H9 (cell line): Measurements from ENCODE around the gene VASH1. TPM values are rescaled to one million over a fixed set of nuclear protein-coding genes. Genes with fewer than 3 reads are reported as not detected.
A peak's percentile ranks its signal among the peaks of the same experiment; 100 is the strongest.

Experiments used
- DNase-seq: peaks from one replicate; pipeline ENCODE4 v3.0.0-alpha.2; 2017
- H2AFZ ChIP-seq: one replicate; pipeline ENCODE4 v1.6.1; 2013; ENCODE audit warnings: mild to moderate bottlenecking, low read length, control low read depth, moderate library complexity
- H2AK5ac ChIP-seq: 2 replicates; pipeline ENCODE4 v1.6.1; 2013; ENCODE audit warnings: low read length, control low read depth, mixed read lengths; ENCODE audit not compliant: insufficient read length
- H2BK120ac ChIP-seq: one replicate; pipeline ENCODE4 v1.6.1; 2013; ENCODE audit warnings: low read depth, mild to moderate bottlenecking, low read length, control low read depth, inconsistent platforms; ENCODE audit not compliant: poor library complexity, severe bottlenecking
- H2BK12ac ChIP-seq: 2 replicates; pipeline ENCODE4 v1.6.1; 2013; ENCODE audit warnings: low read length, control low read depth, mixed read lengths, low read depth; ENCODE audit not compliant: insufficient read length
- H2BK15ac ChIP-seq: 2 replicates; pipeline ENCODE4 v1.6.1; 2013; ENCODE audit warnings: low read depth, low read length, control low read depth
- H2BK20ac ChIP-seq: one replicate; pipeline ENCODE4 v1.6.1; 2013; ENCODE audit warnings: low read depth, mild to moderate bottlenecking, low read length, control low read depth, inconsistent platforms; ENCODE audit not compliant: poor library complexity, severe bottlenecking
- H2BK5ac ChIP-seq: 2 replicates; pipeline ENCODE4 v1.6.1; 2013; ENCODE audit warnings: low read length, control low read depth, mixed read lengths; ENCODE audit not compliant: insufficient read length
- H3K14ac ChIP-seq: 2 replicates; pipeline ENCODE4 v1.6.1; 2013; ENCODE audit warnings: low read length, control low read depth; ENCODE audit not compliant: insufficient read depth
- H3K18ac ChIP-seq: 2 replicates; pipeline ENCODE4 v1.6.1; 2013; ENCODE audit warnings: low read depth, mild to moderate bottlenecking, mixed read lengths, low read length, control low read depth; ENCODE audit not compliant: insufficient read length
- H3K23ac ChIP-seq: 2 replicates; pipeline ENCODE4 v1.6.1; 2013; ENCODE audit warnings: low read length, control low read depth, mixed read lengths, low read depth; ENCODE audit not compliant: insufficient read length
- H3K23me2 ChIP-seq: 2 replicates; pipeline ENCODE4 v1.6.1; 2013; ENCODE audit warnings: low read depth, mild to moderate bottlenecking, mixed read lengths, low read length, control low read depth; ENCODE audit not compliant: insufficient read length, poor library complexity, severe bottlenecking
- H3K27ac ChIP-seq: 2 replicates; pipeline ENCODE4 v1.5.1; 2013; ENCODE audit warnings: low read length, control low read depth, mixed read lengths, low read depth; ENCODE audit not compliant: insufficient read length
- H3K27me3 ChIP-seq: 2 replicates; pipeline ENCODE4 v1.6.1; 2013; ENCODE audit warnings: low read length, control low read depth, inconsistent platforms; ENCODE audit not compliant: insufficient read depth
- H3K4ac ChIP-seq: 2 replicates; pipeline ENCODE4 v1.6.1; 2013; ENCODE audit warnings: low read depth, mild to moderate bottlenecking, control low read depth, inconsistent platforms, low read length, moderate library complexity
- H3K4me1 ChIP-seq: 2 replicates; pipeline ENCODE4 v1.6.1; 2013; ENCODE audit warnings: low read length, control low read depth, inconsistent platforms; ENCODE audit not compliant: insufficient read depth
- H3K4me2 ChIP-seq: 2 replicates; pipeline ENCODE4 v1.6.1; 2013; ENCODE audit warnings: low read length, control low read depth, mixed read lengths; ENCODE audit not compliant: insufficient read length, insufficient read depth
- H3K56ac ChIP-seq: 2 replicates; pipeline ENCODE4 v1.6.1; 2013; ENCODE audit warnings: low read depth, mild to moderate bottlenecking, mixed read lengths, low read length, control low read depth; ENCODE audit not compliant: insufficient read length
- H3K79me1 ChIP-seq: 2 replicates; pipeline ENCODE4 v1.6.1; 2013; ENCODE audit warnings: low read depth, mild to moderate bottlenecking, moderate library complexity, low read length, control low read depth, inconsistent platforms; ENCODE audit not compliant: insufficient read depth, poor library complexity, severe bottlenecking
- H3K79me2 ChIP-seq: 2 replicates; pipeline ENCODE4 v1.6.1; 2013; ENCODE audit warnings: low read length, control low read depth, inconsistent platforms; ENCODE audit not compliant: insufficient read depth
- H3K9ac ChIP-seq: 2 replicates; pipeline ENCODE4 v1.6.1; 2013; ENCODE audit warnings: low read length, control low read depth, mixed read lengths; ENCODE audit not compliant: insufficient read length; ENCODE audit errors: extremely low read depth
- H3K9me3 ChIP-seq: one replicate; pipeline ENCODE4 v1.6.1; 2013; ENCODE audit warnings: low read depth, low read length, inconsistent platforms; ENCODE audit not compliant: control insufficient read depth
- H3T11ph ChIP-seq: one replicate; pipeline ENCODE4 v1.6.1; 2013; ENCODE audit warnings: mild to moderate bottlenecking, low read length, control low read depth, inconsistent platforms
- H4K20me1 ChIP-seq: one replicate; pipeline ENCODE4 v1.6.1; 2013; ENCODE audit not compliant: control insufficient read depth, insufficient read length, insufficient read depth
- H4K5ac ChIP-seq: 2 replicates; pipeline ENCODE4 v1.6.1; 2013; ENCODE audit warnings: low read depth, mild to moderate bottlenecking, mixed read lengths, low read length, control low read depth; ENCODE audit not compliant: insufficient read length
- H4K8ac ChIP-seq: replicated peaks from 2 replicates; pipeline ENCODE4 v1.6.1; 2013; ENCODE audit warnings: low read length, control low read depth, mixed read lengths, low read depth; ENCODE audit not compliant: insufficient read length
- H4K91ac ChIP-seq: 2 replicates; pipeline ENCODE4 v1.6.1; 2013; ENCODE audit warnings: low read depth, mild to moderate bottlenecking, moderate library complexity, mixed read lengths, low read length, control low read depth; ENCODE audit not compliant: insufficient read length
- H3K27ac Mint-ChIP-seq, 3 experiments: 2 replicates in 2 of 3; 3 replicates in 1 of 3; pipeline ENCODE4 v1.8.0; 2020 to 2021; ENCODE audit warnings: mixed read lengths in 3 of 3, mild to moderate bottlenecking in 1 of 3, moderate library complexity in 1 of 3
- H3K27me3 Mint-ChIP-seq: 2 replicates; pipeline ENCODE4 v1.8.0; 2021; ENCODE audit warnings: low read depth, mild to moderate bottlenecking, moderate library complexity, mixed read lengths
- H3K36me3 Mint-ChIP-seq, 3 experiments: 2 replicates in 2 of 3; 3 replicates in 1 of 3; pipeline ENCODE4 v1.8.0; 2020 to 2021; ENCODE audit warnings: low read depth in 3 of 3, mixed read lengths in 3 of 3; ENCODE audit not compliant: insufficient read depth in 1 of 3
- H3K4me1 Mint-ChIP-seq, 2 experiments: 2 replicates each; pipeline ENCODE4 v1.8.0; 2020; ENCODE audit warnings: mixed read lengths in 2 of 2
- H3K4me3 Mint-ChIP-seq, 2 experiments: 2 replicates in 1 of 2; 3 replicates in 1 of 2; pipeline ENCODE4 v1.8.0; 2020 to 2021; ENCODE audit warnings: mild to moderate bottlenecking in 2 of 2, mixed read lengths in 2 of 2, moderate library complexity in 1 of 2
- H3K9me3 Mint-ChIP-seq, 2 experiments: 2 replicates in 1 of 2; 3 replicates in 1 of 2; pipeline ENCODE4 v1.8.0; 2020; ENCODE audit warnings: mild to moderate bottlenecking in 2 of 2, mixed read lengths in 2 of 2, moderate library complexity in 1 of 2
- CTCF ChIP-seq: fragments of 200-600 bp; sonication (generic); conservative IDR thresholded peaks from 3 replicates; pipeline ENCODE4 v1.8.0; 2021; ENCODE audit warnings: antibody characterized with exemption, mild to moderate bottlenecking
- WGBS: extraction: QIAGEN DNeasy Blood & Tissue Kit; methylation state at CpG from one replicate; pipeline ENCODE4 v1.1.7; 2013; ENCODE audit warnings: missing lambda C conversion rate, low lambda C conversion rate, mixed read lengths; ENCODE audit not compliant: insufficient read length; ENCODE audit errors: extremely low coverage; 5-methylcytosine and 5-hydroxymethylcytosine counted together
- total RNA-seq: library from RNA; stranded (reverse); gene quantifications from 2 replicates; pipeline ENCODE4 v1.2.1, GENCODE V29; 2021

The VASH1 gene
- total RNA-seq, 1 experiment from 2014 or later = 5.8 TPM

DNA sequence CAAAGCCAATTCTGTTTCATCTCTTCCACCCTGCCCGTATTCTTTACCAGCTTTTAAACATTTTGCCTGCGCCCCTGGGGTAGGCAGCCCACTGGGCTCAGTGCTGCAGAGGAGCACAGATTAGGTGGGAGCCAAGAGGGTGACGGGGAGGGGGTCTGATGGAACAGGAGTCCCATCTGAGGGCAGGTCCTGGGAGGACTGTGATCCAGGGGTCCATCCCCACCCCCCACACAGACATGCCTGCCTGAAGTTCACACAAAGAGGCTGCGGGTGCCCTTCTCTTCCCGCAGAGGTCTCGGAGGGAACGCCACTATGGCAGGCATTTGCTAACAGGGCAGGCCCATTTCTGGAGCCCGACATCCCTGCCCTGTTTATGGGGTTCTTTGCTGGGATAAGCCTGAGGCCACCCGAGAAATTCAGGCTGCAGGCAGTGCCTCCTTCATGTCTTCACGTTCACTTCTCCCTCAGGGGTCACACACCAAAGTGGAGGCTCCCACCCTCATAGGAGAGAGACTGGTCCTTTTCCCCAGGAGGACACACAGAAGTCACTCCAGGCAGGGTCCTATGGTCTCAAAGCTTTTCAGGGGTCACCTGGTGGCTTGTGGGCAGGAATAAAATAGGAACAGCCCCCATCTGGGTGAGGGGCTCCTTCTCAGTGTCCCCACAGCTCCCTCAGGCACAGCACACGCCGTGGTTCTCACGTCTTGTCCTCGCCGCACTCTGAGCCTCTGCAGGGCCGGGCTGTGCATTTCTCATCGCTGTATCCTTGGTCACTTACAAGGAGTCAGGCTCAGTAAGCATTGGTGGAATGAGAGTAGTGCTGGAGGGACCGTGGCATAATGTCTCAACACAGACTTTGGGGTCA, 12.9 kb downstream of the VASH1 start:
- no peak overlapping the region for H3K9ac ChIP-seq
- H3K27ac ChIP-seq = no peak overlapping the region
- no peak overlapping the region for H3K4ac ChIP-seq
- peaks cover 0 to 1% (median 0%) of the 10 kb centered on the region in 3 experiments; a peak in 2 of 7 replicates for H3K36me3 Mint-ChIP-seq
- no peak overlapping the region; a peak in 1 of 7 replicates for H3K27ac Mint-ChIP-seq
- no peak overlapping the region for H2BK15ac ChIP-seq
- no peak overlapping the region for H3K56ac ChIP-seq
- no peaks in the 10 kb centered on the region for H3K23me2 ChIP-seq
- H3K27me3 ChIP-seq = no peaks in the 10 kb centered on the region
- H4K5ac ChIP-seq = no peak overlapping the region
- no peak overlapping the region for H2BK5ac ChIP-seq
- peak; percentile 24 for DNase-seq
- no peak for TF ChIP-seq CTCF
- no peak overlapping the region for H2BK12ac ChIP-seq
- H3K27me3 Mint-ChIP-seq = peaks cover 11% of the 10 kb centered on the region
- no peak overlapping the region for H4K8ac ChIP-seq
- H3K4me3 Mint-ChIP-seq = no peak overlapping the region
- no peak overlapping the region for H2AK5ac ChIP-seq
- H3K79me1 ChIP-seq = no peaks in the 10 kb centered on the region
- no peaks in the 10 kb centered on the region for H3K9me3 ChIP-seq
- no CpG with 5 or more reads among the region's 18 CpGs for WGBS
- H2BK20ac ChIP-seq = no peak overlapping the region
- H3K14ac ChIP-seq = no peak overlapping the region
- no peaks in the 10 kb centered on the region for H3K79me2 ChIP-seq
- H3K18ac ChIP-seq = no peak overlapping the region
- no peak overlapping the region for H3K4me2 ChIP-seq
- H2BK120ac ChIP-seq = no peak overlapping the region
- H3T11ph ChIP-seq = no peak overlapping the region
- peaks cover 20 to 30% of the 10 kb centered on the region in 2 experiments for H3K4me1 Mint-ChIP-seq
- H3K9me3 Mint-ChIP-seq = no peaks in the 10 kb centered on the region
- no peaks in the 10 kb centered on the region for H4K20me1 ChIP-seq
- H3K4me1 ChIP-seq = no peaks in the 10 kb centered on the region
- H4K91ac ChIP-seq = no peak overlapping the region
- H2AFZ ChIP-seq = no peak overlapping the region
- H3K23ac ChIP-seq = no peak overlapping the region
